Measurements from ENCODE around the gene TMEM184B. TPM values are rescaled to one million over a fixed set of nuclear protein-coding genes. Genes with fewer than 3 reads are reported as not detected.

TMEM184B gene
- polyA plus RNA-seq, 2 of the 4 experiments (the other 2 are of a cell fraction) = 22.2 to 36.8 TPM

- WGBS (ENCODE audit: missing lambda C conversion rate) = 94% methylated on average over 6 of the region's 15 CpGs
- DNase-seq (ENCODE audit: low read depth in 1 of 2, low spot score in 1 of 2) = no peak
- H3K27ac ChIP-seq = no peak overlapping the region
Measured at GRCh38 chr22:38205261-38206128, 67.3 kb downstream of the TMEM184B start.

More at GRCh38 chr22:38205261-38206128, 67.3 kb downstream of the TMEM184B start:
- ATAC-seq (no peak), FAIRE-seq (no peak)
- Histone ChIP-seq H3K4me2 (no peak overlapping the region), H3K4me1 (peaks cover 12% of the 10 kb centered on the region; the same call in 1 of the 3 replicates), H3K4me3 (no peak overlapping the region), H3K9me3 (no peaks in the 10 kb centered on the region)
- POLR2A ChIA-PET = no interaction called here
- no peak for TF ChIP-seq SMC3 (IDR thresholded peaks at IDR 0.05)
- no peak for TF ChIP-seq BHLHE40 (IDR thresholded peaks at IDR 0.05; ENCODE audit: low read depth, low read length)
- no peak for TF ChIP-seq FOXS1 (CRISPR knock-in tag; IDR thresholded peaks at IDR 0.05)
- no peak for TF ChIP-seq ESRRA (IDR thresholded peaks at IDR 0.05; ENCODE audit: borderline replicate concordance, low read length)
- no peak for TF ChIP-seq HES2 (IDR thresholded peaks at IDR 0.05)
- TF ChIP-seq NFE2L2 (conservative IDR thresholded peaks at IDR 0.05; ENCODE audit: low read length) = no peak
- TF ChIP-seq CTCF (IDR thresholded peaks at IDR 0.05) = no peak
- TF ChIP-seq ATOH8 (CRISPR knock-in tag; IDR thresholded peaks at IDR 0.05; ENCODE audit: low read depth) = no peak
- no peak for TF ChIP-seq ELK1 (IDR thresholded peaks at IDR 0.05; ENCODE audit: low read depth, low read length)
- TF ChIP-seq CBX8 (IDR thresholded peaks at IDR 0.05) = no peak
- TF ChIP-seq FOSL2 (IDR thresholded peaks at IDR 0.05) = no peak
- no peak for TF ChIP-seq FOSL2 (CRISPR knock-in tag; IDR thresholded peaks at IDR 0.05)
- no peak for TF ChIP-seq MAX (IDR thresholded peaks at IDR 0.05)
- TF ChIP-seq MAZ (IDR thresholded peaks at IDR 0.05; ENCODE audit: borderline replicate concordance, low read depth, low read length) = no peak
- no peak for TF ChIP-seq MYC (IDR thresholded peaks at IDR 0.05; ENCODE audit: borderline replicate concordance, low read length)
- TF ChIP-seq JUN (IDR thresholded peaks at IDR 0.05) = no peak
- TF ChIP-seq REST (IDR thresholded peaks at IDR 0.05) = no peak
- TF ChIP-seq RFX5 (IDR thresholded peaks at IDR 0.05) = no peak
- CTCF ChIA-PET = interaction anchor here (1.2 to 2.4 kb wide), 3 partner anchors 25 to 108 kb away, joined by 3 to 12 read pairs (median 3); no protein-coding TSS in a partner anchor
